WTC11 (cell line): Measurements from ENCODE around the gene NGDN. TPM values are rescaled to one million over a fixed set of nuclear protein-coding genes. Genes with fewer than 3 reads are reported as not detected.
A peak's percentile ranks its signal among the peaks of the same experiment; 100 is the strongest.

Experiments
- ATAC-seq: fragments of 200-7000 bp; cut with Tn5 transposase; 2 replicates; pipeline ENCODE4 v1.10.0; 2021; ENCODE audit warnings: mild to moderate bottlenecking, moderate library complexity
- CTCF ChIA-PET: fragments of 300-600 bp; sonication (Branson Sonifier 250); formaldehyde crosslinking; loops from one replicate; lab custom pipeline; 2021; ENCODE audit warnings: antibody characterized with exemption; lab: Charles Lee
- POLR2A ChIA-PET: fragments of 350-600 bp; sonication (Branson Sonifier 250); formaldehyde crosslinking; loops from one replicate; lab custom pipeline; 2021; ENCODE audit warnings: antibody characterized with exemption; lab: Charles Lee
- DNase-seq: peaks from one replicate; pipeline ENCODE4 v3.0.0; 2021; ENCODE audit warnings: low spot score
- H3K27ac Mint-ChIP-seq: 2 replicates; pipeline ENCODE4 v1.8.0; 2021; ENCODE audit warnings: mixed read lengths
- H3K27me3 Mint-ChIP-seq: 2 replicates; pipeline ENCODE4 v1.8.0; 2021; ENCODE audit warnings: low read depth, mild to moderate bottlenecking, moderate library complexity, mixed read lengths
- H3K36me3 Mint-ChIP-seq: 2 replicates; pipeline ENCODE4 v1.8.0; 2021; ENCODE audit warnings: mixed read lengths
- H3K4me1 Mint-ChIP-seq: 2 replicates; pipeline ENCODE4 v1.8.0; 2022; ENCODE audit warnings: mixed read lengths
- H3K4me3 Mint-ChIP-seq: 2 replicates; pipeline ENCODE4 v1.8.0; 2021; ENCODE audit warnings: mild to moderate bottlenecking, moderate library complexity, mixed read lengths
- H3K9me3 Mint-ChIP-seq: 2 replicates; pipeline ENCODE4 v1.8.0; 2021; ENCODE audit warnings: mixed read lengths
- AFF4 ChIP-seq: sonication (generic); formaldehyde crosslinking; IDR thresholded peaks from 2 replicates; pipeline ENCODE4 v1.8.1; 2023; ENCODE audit warnings: mild to moderate bottlenecking, missing genetic modification reagents, borderline replicate concordance
- ATF6 ChIP-seq: sonication (generic); formaldehyde crosslinking; IDR thresholded peaks from 2 replicates; pipeline ENCODE4 v1.8.1; 2023; ENCODE audit warnings: mild to moderate bottlenecking, missing genetic modification reagents
- ESRRA ChIP-seq: sonication (generic); formaldehyde crosslinking; IDR thresholded peaks from 2 replicates; pipeline ENCODE4 v1.8.1; 2022; ENCODE audit warnings: mild to moderate bottlenecking, missing genetic modification reagents, borderline replicate concordance
- ETV6 ChIP-seq: sonication (generic); formaldehyde crosslinking; IDR thresholded peaks from 2 replicates; pipeline ENCODE4 v1.8.1; 2022; ENCODE audit warnings: mild to moderate bottlenecking, missing genetic modification reagents
- FOXK1 ChIP-seq: sonication (generic); formaldehyde crosslinking; IDR thresholded peaks from 2 replicates; pipeline ENCODE4 v1.8.0; 2022; ENCODE audit warnings: mild to moderate bottlenecking, moderate library complexity, missing genetic modification reagents
- KAT7 ChIP-seq: sonication (generic); formaldehyde crosslinking; IDR thresholded peaks from 2 replicates; pipeline ENCODE4 v1.8.1; 2023; ENCODE audit warnings: missing genetic modification reagents, mild to moderate bottlenecking, borderline replicate concordance
- NR1H2 ChIP-seq: sonication (generic); formaldehyde crosslinking; IDR thresholded peaks from 2 replicates; pipeline ENCODE4 v1.9.0; 2021; ENCODE audit warnings: mild to moderate bottlenecking, moderate library complexity, missing genetic modification reagents
- NR2C2 ChIP-seq: sonication (generic); formaldehyde crosslinking; IDR thresholded peaks from 2 replicates; pipeline ENCODE4 v1.8.0; 2022; ENCODE audit warnings: mild to moderate bottlenecking, missing genetic modification reagents
- STAT6 ChIP-seq: sonication (generic); formaldehyde crosslinking; conservative IDR thresholded peaks from 2 replicates; pipeline ENCODE4 v1.8.1; 2023; ENCODE audit warnings: mild to moderate bottlenecking, low read depth, missing genetic modification reagents, moderate library complexity
- TCF7 ChIP-seq: sonication (generic); formaldehyde crosslinking; IDR thresholded peaks from 2 replicates; pipeline ENCODE4 v1.8.0; 2022; ENCODE audit warnings: mild to moderate bottlenecking, low read depth, missing genetic modification reagents, moderate library complexity
- TP53 ChIP-seq: sonication (generic); formaldehyde crosslinking; IDR thresholded peaks from 2 replicates; pipeline ENCODE4 v1.8.1; 2023; ENCODE audit warnings: mild to moderate bottlenecking, missing genetic modification reagents
- ZBTB21 ChIP-seq: sonication (generic); formaldehyde crosslinking; IDR thresholded peaks from 2 replicates; pipeline ENCODE4 v1.8.1; 2023; ENCODE audit warnings: mild to moderate bottlenecking, missing genetic modification reagents, borderline replicate concordance
- ZNF317 ChIP-seq: sonication (generic); formaldehyde crosslinking; IDR thresholded peaks from 2 replicates; pipeline ENCODE4 v1.8.1; 2023; ENCODE audit warnings: low read depth, mild to moderate bottlenecking, moderate library complexity, missing genetic modification reagents, borderline replicate concordance
- total RNA-seq: library from RNA; stranded (reverse); gene quantifications from 3 replicates; pipeline ENCODE4 v1.2.3, GENCODE V29; 2021

NGDN gene
- total RNA-seq, 1 experiment from 2014 or later = 45.5 TPM

- TF ChIP-seq ATF6 (CRISPR knock-in tag) (no peak), STAT6 (CRISPR knock-in tag) (no peak), ZNF317 (CRISPR knock-in tag) (no peak), ETV6 (CRISPR knock-in tag) (no peak), NR2C2 (CRISPR knock-in tag) (no peak), AFF4 (CRISPR knock-in tag) (no peak), KAT7 (no peak), TCF7 (no peak), FOXK1 (CRISPR knock-in tag) (no peak), ESRRA (CRISPR knock-in tag) (no peak)
Observed at GRCh38 chr14:23520899-23521533, 51.5 kb downstream of the NGDN start (continued).

- TF ChIP-seq NR1H2 (no peak), ZBTB21 (no peak), TP53 (CRISPR knock-in tag) (0 out of 2 replicates have a peak, but pooled peaks have one; percentile 6)
- DNase-seq (no peak), ATAC-seq (no peak)
- ChIA-PET POLR2A (interaction anchor here (2.0 to 6.6 kb wide), 2 partner anchors 16 to 40 kb away, joined by 7 to 49 read pairs; no protein-coding TSS in a partner anchor), CTCF (interaction anchor here (2.4 to 7.5 kb wide), 4 partner anchors 17 to 40 kb away, joined by 11 to 47 read pairs (median 28); no protein-coding TSS in a partner anchor)
- Mint-ChIP-seq H3K27me3 (peaks cover 9% of the 10 kb centered on the region), H3K4me3 (no peak overlapping the region), H3K36me3 (peaks cover 19% of the 10 kb centered on the region), H3K9me3 (no peaks in the 10 kb centered on the region), H3K27ac (no peak overlapping the region), H3K4me1 (peaks cover 71% of the 10 kb centered on the region)
Observed at GRCh38 chr14:23521785-23522640, 52.5 kb downstream of the NGDN start.
